IPS-NIHi7 (cell line): Measurements from ENCODE around the gene DISC1.
"Not testable (repeated sequence)": the region's sequence is repeated elsewhere in the genome, so short reads cannot be mapped to it uniquely, and the experiment has no call there.

Experiments used
- DNase-seq: peaks from one replicate; pipeline ENCODE4 v3.0.0; 2012; ENCODE audit warnings: mixed read lengths; ENCODE audit errors: extremely low spot score

The DISC1 gene

DNA sequence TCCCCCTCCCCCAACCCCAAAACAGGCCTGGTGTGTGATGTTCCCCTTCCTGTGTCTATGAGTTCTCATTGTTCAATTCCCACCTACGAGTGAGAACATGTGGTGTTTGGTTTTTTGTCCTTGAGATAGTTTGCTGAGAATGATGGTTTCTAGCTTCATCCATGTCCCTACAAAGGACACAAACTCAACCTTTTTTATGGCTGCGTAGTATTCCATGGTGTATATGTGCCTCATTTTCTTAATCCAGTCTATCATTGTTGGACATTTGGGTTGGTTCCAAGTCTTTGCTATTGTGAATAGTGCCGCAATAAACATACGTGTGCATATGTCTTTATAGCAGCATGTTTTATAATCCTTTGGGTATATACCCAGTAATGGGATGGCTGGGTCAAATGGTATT, 102.4 kb downstream of the DISC1 start:
- DNase-seq = not testable (repeated sequence)

DNA sequence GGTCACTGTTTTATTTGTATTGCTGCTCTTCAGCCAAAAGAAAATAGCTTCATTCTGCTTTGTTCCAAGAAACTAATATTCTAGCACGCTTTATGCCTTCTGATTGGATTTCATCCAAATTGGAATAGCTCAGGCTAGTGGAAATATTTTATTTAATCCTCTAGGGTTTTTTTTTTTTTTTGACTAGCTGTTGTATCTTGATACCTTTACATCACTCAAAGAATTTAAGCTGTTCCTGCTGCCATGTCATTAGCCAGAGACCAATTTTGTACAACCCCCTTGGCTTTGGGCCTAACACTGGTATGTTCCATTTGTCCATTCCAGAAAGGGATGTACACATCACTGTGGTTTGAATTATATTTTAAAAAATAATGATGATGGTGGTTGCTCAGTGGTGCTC, 103.0 kb downstream of the DISC1 start:
- no peak for DNase-seq

DNA sequence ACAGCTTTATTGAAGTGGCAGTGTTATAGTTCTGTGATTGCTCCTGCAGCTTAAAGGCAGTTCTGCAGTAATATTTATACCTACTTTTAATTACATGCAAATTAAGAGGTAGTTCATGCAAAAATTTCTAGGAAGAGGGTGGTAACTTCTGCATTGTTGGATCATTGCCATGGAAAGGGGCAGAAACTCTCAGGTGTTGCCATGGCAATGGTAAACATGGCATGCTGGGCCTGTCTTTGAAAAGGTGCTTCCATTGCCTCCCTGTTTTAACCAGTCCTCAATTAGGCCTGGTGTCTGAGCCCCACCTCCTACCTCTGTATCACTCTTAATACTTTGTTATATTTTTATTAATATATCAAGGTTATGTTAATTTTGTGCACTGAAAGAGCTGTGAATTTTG, 104.7 kb downstream of the DISC1 start:
- DNase-seq = no peak

DNA sequence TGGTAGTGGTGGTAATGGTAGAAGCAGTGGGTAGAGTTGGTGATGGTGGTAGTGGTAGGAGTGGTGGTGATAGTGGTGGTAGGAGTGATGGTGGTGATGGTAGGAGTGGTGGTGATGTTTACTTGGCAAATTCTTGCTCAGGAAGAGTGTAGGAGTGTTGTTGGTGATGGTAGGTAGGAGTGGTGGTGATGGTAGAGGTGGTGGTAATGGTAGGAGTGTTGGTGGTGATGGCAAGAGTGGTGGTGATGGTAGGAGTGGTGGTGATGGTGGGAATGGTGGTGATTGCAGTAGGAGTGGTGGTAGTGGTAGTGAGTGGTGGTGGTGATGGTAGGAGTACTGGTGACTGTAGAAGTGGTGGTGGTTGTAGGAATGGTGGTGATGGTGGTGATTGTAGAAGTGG, 106.5 kb downstream of the DISC1 start:
- DNase-seq = no peak

DNA sequence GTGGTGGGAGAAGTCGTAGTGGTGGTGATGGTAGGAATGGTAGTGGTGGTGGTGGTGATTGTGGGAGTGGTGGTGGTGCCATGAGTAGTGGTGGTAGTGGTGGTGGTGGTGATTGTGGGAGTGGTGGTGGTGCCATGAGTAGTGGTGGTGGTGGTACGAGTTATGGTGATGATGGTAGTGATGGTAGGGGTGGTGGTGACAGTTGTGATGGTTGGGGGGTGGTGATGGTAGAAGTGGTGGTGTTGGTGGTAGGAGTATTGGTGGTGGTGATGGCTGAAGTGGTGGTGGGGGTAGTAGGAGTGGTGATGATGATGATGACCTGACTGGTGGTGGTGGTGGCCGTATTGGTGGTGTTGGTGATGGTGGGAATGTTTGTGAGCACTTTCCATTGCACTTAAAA, 107.1 kb downstream of the DISC1 start:
- no peak for DNase-seq

DNA sequence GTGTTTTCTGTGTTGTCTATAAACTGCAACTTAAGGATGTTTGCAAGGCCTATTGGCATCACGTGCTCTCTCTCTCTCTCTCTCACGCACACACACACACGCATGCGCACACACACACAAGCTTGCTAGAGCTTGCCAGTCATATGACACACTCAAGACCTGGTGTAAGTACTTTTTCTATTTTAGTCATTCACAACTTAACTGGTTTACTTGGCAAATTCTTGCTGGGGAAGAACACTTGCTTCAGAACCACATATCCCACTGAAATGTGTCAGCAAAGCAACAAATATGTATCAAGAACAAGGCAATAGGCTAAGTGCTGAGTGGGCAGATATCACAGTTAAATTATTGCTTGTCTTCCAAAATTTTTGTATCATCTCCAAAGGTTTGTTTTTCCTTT, 107.8 kb downstream of the DISC1 start:
- no peak for DNase-seq

DNA sequence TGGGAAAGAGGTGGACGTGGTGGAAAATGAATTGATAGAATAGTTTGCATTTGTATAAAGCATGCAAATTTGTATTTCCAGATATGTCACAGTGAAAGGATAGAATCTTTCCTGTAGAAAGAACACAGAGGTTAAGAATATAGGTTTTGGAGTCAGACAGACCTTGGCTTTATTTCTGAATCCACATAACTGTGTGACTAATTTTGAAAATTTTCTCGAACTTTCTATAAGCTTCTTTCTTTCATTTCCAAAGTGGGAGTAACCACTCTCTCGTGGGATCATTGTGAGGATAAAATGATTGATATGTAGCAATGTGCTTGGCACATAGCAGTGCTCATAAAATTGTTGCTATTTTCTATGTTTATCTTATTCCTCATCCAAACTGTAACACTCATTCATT, 108.8 kb downstream of the DISC1 start:
- DNase-seq = no peak

DNA sequence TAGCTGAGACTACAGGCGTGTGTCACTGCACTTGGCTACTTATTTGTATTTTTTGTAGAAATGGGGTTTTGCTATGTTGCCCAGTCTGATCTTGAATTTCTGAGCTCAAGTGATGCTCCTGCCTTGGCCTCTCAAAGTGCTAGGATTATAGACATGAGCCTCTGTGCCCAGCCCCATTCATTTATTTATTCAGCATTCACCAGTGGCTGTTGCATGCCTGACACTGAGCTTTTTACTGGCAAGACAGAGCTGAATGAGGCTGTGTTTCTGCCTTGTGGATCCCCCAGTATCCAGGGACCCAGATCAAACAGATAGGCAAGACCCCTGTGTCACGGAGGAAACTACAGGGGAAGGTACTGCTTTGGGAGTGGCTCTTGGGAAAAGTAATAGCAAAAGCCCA, 109.4 kb downstream of the DISC1 start:
- DNase-seq = no peak

DNA sequence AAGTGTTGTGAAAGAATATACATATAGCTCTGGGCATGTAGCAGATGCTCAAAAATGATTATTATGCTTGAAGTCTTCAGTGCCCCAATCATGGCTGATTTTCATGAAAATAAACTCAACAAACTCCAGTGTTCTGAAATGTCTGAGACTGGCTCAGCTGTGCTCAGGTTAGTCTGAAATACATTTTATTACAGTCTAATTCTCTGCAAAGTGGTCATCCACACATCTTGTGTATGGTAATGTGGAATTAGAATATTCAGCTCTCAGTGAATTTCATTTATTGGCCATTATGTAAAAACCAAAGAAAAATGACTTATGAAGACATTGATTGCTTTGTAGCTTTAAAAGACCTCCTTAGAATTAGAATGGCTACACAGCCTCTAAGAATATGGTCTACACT, 109.9 kb downstream of the DISC1 start:
- DNase-seq = no peak

DNA sequence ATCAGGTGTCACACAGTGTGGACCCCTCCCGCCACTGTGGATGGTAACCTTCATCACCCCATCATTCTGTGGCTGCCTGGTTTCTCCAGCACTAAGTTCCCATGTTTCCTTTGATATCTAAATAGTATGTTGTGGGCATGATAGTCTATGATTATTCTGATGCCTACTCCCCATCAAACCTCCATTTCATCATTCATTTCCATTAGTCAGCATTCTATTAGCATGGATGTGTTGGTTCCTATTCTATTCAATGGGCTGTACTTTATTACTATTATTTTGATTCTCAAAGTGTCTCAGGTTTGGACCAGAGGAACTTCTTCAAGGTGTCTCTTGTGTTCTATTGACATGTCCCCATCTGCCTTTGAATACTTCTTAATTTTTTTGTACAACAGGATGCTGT, 112.0 kb downstream of the DISC1 start:
- DNase-seq = no peak

DNA sequence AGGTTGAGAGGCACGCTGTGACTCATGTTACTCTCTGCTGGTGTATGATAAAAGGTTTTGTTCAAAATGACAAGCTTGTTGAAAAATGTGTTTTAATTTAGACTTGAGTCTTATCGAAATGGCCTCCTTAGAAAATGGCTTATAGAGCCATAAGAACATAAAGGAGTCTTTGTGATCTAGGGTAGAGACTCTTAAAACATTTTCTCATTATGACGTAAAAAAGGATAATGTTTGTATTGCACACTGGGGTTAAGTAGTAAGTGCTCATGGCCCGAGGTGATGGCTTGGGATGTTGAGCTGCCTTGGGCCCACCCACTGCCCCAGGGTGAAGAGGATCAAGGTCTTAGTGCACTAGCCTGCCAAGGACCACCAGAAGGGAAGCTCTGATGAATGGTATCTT, 117.4 kb downstream of the DISC1 start:
- no peak for DNase-seq

DNA sequence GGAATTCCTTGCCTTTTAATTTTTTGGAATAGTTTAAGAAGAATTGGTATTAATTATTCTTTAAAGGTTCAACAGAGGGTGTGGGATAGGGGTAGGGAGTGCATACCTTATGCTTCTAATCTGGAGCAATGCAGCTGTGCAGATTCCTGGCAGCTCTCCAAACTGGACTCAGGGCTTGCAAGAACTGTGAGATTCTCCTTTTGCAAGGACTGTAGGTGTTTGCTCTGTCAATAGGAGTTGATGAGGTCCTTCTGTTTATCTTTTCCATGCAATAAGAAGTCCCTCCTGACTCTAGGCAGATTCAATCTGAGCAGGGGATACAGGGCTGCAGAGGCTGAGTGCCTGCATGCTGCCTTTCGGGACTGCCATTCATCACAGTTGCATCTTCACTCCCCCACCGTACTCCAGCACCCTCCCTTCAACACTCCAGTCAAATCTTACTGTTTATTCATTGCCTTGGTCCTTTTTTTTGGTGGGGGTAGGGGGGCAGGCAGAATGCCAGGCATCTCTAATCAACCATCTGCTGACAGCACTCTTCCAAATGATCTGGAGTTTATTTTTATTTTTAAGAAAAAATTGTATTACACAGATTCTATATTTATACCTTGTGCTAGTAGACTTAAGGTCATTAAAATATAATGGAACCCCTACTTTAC, 122.3 kb downstream of the DISC1 start:
- DNase-seq = no peak

DNA sequence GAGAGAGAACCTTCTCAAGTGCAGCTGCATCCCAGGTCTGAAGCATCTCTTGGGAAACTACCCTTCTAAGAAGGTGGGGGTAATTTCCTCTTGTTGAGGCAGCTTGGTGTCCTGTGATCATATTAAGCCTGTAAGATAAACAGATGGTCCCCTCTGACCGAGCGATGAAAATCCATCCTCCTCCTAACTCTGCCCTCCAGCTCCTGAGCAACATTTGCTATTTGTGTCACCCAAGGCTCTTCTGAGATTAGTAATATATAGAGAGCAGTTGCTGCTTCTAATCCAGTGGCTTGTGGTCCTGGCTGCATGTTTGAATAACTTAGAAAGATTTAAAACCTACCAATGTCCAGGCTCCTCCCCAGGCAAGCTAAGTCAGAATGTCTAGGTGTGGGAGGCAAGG, 123.7 kb downstream of the DISC1 start:
- DNase-seq = no peak

DNA sequence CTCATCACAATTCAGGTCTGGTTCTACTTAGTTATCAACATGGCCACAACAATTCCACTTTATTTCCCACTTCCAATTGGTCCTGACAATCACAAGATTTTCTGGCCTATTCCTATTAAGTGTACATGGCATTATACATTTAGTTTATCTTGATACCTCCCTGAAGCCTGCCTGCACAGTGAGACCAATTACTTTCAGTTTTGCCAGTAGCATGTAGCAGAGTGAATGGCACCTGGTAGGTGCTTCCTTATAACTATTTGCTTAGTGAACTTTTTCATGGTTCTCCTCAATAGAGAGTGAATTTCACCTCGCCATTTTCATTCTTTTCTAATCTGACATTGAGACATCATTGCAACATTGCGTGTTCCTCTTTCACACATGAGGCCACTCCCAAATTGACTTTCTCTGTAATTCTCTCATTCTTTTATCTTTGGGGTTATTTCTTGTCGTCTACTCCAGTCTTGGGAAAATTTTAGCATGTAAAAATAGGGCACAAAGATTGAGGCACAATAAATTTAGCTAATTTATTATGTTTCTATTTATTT, 124.3 kb downstream of the DISC1 start:
- DNase-seq = no peak

DNA sequence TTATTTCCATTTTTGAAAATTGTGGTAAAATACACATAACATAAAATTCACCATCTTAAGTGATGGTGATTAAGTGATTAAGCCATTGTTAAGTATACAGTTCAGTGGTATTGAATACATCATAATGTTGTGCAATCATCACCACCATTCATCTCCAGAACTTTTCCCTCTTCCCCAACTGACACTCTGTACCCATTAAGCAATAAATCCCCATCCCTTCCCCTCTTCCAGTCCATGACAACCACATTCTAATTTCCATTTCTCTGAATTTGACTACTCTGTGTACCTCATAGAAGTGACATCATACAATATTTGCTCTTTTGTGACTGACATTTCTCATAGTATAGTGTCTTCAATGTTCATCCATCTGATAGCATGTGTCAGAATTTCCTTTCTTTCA, 124.8 kb downstream of the DISC1 start:
- no peak for DNase-seq

DNA sequence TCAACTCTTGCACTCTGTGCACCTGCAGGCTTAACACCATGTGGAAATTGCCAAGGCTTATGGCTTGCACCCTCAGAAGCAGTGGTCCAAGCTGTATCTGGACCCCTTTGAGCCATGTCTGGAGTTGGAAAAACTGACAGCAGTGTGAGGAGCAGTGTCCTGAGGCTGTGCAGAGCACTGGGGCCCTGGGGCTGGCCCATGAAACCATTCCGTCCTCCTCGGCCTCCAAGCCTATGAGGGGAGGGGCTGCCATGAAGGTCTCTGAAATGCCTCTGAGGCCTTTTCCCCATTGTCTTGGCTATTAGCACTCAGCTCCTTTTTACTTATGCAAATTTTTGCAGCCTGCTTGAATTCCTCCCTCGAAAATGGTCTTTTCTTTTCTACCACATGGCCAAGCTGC, 126.7 kb downstream of the DISC1 start:
- no peak for DNase-seq

DNA sequence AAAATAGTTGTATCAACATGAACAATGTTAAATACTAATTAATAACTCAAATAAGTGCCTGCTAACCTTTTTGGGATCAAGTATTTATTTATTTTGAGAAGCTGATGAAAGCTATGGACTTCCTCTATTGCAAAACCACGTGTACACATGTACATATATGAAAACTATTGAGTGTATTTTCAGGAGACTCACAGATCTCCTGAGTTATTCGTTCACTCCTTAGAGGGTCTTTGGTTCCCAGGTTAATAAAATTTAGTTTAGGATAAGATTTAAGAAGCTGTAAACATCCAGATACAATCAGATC, 130.5 kb downstream of the DISC1 start:
- no peak for DNase-seq

DNA sequence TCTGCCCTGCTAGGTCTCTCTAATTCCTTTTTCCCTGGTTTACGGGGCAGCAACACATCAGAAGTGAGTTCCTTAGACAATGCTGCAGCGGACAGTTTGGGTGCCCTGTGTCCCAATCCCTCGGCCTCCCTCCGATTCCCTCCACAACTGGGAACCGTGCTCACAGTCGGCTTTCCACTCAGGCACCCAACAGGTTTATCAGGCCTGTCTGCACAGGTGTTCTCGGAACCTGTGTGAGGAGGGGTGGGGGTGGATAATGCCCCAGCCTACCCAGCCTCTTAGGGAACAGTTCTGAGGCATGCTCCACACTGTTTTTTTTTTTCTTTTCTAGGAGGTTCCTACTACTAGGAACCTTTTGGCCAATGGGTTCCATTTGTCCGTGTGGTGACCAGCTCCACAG, 131.2 kb downstream of the DISC1 start:
- no peak for DNase-seq

DNA sequence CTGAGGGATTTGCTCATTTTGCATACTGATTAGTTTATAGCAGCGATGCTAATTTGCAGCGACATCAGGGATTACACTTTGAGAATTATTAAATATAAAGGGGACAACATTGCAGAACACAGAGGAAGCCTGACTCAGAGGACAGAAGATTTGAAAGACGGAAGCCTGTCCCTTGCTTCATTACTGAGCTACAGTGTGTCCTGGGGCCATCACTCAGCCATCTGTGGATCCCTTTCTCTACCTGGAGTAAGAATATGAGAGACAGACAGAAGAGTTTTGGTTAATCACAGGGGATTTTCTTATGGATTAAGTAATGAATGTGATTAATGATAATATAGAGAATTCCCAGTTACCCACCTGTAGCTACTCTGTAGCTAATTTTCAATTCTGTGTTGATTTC, 134.7 kb downstream of the DISC1 start:
- no peak for DNase-seq

DNA sequence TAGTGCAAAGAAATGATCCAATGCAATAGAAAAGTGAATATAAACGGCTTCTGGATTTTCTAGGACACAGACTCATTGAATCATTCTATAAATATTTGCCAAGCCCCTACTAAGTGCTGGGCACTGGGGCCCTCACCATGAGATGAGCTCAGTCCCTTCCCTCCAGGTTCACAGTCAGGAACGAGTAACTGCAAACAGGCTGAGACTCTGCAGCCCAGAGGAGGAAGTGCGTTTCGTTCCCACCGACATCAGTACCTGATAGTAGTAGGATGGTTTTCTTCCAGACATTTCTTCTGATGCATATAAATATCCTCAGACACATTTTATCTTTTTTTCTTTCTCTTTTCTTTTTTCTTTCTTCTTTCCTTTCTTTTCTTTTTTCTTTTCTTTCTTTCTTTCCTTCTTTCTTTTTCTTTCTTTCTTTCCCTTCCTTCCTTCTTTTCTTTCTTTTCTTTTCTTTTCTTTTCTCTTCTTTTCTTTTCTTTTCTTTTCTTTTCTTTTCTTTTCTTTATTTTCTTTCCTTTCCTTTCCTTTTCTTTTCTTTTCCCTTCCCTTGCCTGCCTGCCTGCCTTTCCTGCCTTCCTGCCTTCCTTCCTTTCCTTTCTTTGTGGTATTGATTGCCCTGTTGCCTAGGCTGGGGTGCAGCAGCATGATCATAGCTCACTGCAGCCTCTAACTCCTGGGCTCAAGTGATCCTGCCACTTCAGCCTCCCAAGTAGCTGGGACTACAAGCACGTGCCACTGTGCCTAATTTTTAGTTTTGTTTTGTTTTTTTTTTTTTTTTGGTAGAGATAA, 135.4 kb downstream of the DISC1 start:
- no peak for DNase-seq

DNA sequence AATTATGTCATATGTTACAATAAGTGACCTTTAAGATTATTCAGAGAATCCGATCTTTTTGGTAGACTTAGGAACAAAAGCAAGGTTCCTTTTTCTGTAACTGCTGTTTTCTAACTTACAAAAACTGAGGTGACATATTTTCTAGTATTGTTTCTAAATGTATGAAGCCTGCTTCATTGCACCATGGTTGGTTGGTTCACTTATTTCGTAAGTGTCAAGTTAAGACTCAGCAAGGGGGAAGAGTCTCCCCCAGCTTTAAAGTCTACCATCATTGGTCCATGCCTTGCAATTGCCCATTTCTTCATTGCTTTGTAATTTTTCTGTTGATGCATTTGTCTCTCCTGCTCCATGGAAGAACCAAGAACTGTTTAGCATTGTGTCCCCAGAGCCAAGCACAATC, 136.9 kb downstream of the DISC1 start:
- no peak for DNase-seq

DNA sequence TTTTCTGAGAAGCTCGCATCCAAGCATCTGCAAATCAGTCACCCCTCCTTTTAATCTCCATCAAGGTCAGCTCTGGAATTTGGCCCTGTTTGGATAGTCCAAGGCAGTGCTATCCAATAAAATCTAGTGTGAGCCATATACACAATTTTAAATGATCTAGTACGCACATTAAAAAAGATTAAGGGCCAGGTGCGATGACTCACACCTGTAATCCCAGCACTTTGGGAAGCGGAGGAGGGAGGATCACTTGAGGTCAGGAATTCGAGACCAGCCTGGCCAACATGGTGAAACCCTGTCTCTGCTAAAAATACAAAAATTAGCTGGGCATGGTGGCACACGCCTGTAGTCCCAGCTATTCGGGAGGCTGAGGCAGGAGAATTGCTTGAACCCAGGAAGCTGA, 139.2 kb downstream of the DISC1 start:
- DNase-seq = not testable (repeated sequence)

DNA sequence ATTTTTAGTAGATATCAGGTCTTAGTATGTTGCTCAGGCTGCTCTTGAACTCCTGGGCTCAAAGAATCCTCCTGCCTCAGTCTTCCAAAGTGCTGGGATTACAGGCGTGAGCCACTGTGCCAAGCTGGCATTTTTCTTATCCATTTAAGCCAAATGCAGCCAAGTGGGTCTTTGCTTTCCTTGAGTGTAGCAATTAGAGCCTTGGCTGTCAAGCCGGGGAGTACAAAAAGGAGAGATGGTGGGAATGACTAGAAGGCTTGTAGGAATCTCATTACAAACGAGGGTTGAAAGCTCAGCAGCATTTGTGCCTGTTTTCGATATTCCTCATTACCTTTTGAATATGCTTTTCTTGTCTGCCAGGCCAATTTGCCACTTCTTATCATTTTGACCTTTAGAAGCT, 140.9 kb downstream of the DISC1 start:
- DNase-seq = no peak

DNA sequence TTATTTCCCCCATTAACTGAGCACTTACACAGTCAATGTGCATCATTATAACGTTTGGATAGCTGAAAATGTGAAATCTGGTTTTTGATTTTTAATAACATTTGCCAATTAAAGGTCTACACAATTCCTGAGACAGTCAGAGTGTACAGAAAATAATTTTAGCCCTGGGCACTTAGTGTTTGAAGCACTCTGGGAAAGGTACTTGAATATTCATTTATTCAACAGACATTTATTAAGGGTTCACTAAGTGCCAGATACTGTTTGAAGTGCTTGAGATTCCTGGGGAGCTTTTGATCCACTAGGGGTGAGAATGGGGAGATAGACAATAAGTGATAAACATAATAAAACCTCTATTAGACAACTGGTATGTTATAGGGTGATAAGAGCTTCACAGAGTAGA, 141.8 kb downstream of the DISC1 start:
- DNase-seq = no peak
